Measurements from ENCODE around the gene APPL1. TPM values are rescaled to one million over a fixed set of nuclear protein-coding genes. Genes with fewer than 3 reads are reported as not detected.

Gene APPL1
- total and polyA plus RNA-seq, 8 donors = 8.7 to 46.1 (median 35.6) TPM

GRCh38 chr3:57257678-57258077 lies 30.1 kb downstream of the APPL1 start:
- H3K27me3 ChIP-seq = no peaks in the 10 kb centered on the region
- intact Hi-C loops (cut with DNase I) = no loop called here
- peaks cover 0 to 44% (median 21%) of the 10 kb centered on the region in 3 donors for H3K36me3 ChIP-seq
- TF ChIP-seq CTCF (IDR thresholded peaks at IDR 0.05) = no peak
- H3K4me3 ChIP-seq = no peak overlapping the region
- no peaks in the 10 kb centered on the region for H3K9me3 ChIP-seq
- FAIRE-seq (no peak), ATAC-seq (no peak), DNase-seq (no peak)
- no peak overlapping the region for H3K27ac ChIP-seq
- peaks cover 0 to 5% (median 0%) of the 10 kb centered on the region in 3 donors for H3K4me1 ChIP-seq

GRCh38 chr3:57261119-57261518 lies 33.6 kb downstream of the APPL1 start:
- Histone ChIP-seq H3K4me1 (no peaks in the 10 kb centered on the region), H3K9me3 (no peaks in the 10 kb centered on the region), H3K27me3 (no peaks in the 10 kb centered on the region), H3K27ac (no peak overlapping the region), H3K4me3 (no peak overlapping the region), H3K36me3 (peaks cover 0 to 61% (median 31%) of the 10 kb centered on the region in 3 donors)
- TF ChIP-seq CTCF (IDR thresholded peaks at IDR 0.05) = no peak
- intact Hi-C loops (cut with DNase I) = no loop called here
- WGBS, 2 donors = 70 to 72% methylated on average over 4 of the region's 4 CpGs
- no peak for FAIRE-seq
- ATAC-seq = no peak
- no peak for DNase-seq

- no peaks in the 10 kb centered on the region for H3K9me3 ChIP-seq
- DNase-seq = no peak
- TF ChIP-seq CTCF (IDR thresholded peaks at IDR 0.05) = no peak
- H3K4me3 ChIP-seq = no peak overlapping the region
- no peak for FAIRE-seq
- no peak for ATAC-seq
- no peaks in the 10 kb centered on the region for H3K4me1 ChIP-seq
- peaks cover 0 to 59% (median 31%) of the 10 kb centered on the region in 3 donors for H3K36me3 ChIP-seq
- H3K27ac ChIP-seq = no peak overlapping the region
- intact Hi-C loops (cut with DNase I) = no loop called here
- no peaks in the 10 kb centered on the region for H3K27me3 ChIP-seq
- WGBS, 2 donors = 93 to 94% methylated on average over 3 of the region's 3 CpGs
Measured at GRCh38 chr3:57261929-57262328, 34.4 kb downstream of the APPL1 start.

GRCh38 chr3:57268416-57268815 lies 40.9 kb downstream of the APPL1 start:
- peaks cover 0 to 37% (median 16%) of the 10 kb centered on the region in 3 donors for H3K36me3 ChIP-seq
- H3K9me3 ChIP-seq = no peaks in the 10 kb centered on the region
- H3K27me3 ChIP-seq = no peaks in the 10 kb centered on the region
- FAIRE-seq (no peak), ATAC-seq (no peak), DNase-seq (no peak)
- H3K4me3 ChIP-seq = no peak overlapping the region
- intact Hi-C loops (cut with DNase I) = no loop called here
- 95 to 98% methylated on average over 1 of the region's 1 CpG for WGBS, 2 donors
- no peak overlapping the region for H3K27ac ChIP-seq
- H3K4me1 ChIP-seq = no peaks in the 10 kb centered on the region
- TF ChIP-seq CTCF (IDR thresholded peaks at IDR 0.05) = no peak

GRCh38 chr3:57274845-57275244 lies 47.3 kb downstream of the APPL1 start:
- H3K27me3 ChIP-seq = no peaks in the 10 kb centered on the region
- no peak for FAIRE-seq
- ATAC-seq = no peak
- no peak overlapping the region for H3K4me3 ChIP-seq
- intact Hi-C loops (cut with DNase I) = no loop called here
- WGBS, 2 donors = 97 to 99% methylated on average over 6 of the region's 6 CpGs
- H3K4me1 ChIP-seq = no peaks in the 10 kb centered on the region
- no peak overlapping the region for H3K27ac ChIP-seq
- DNase-seq = no peak
- TF ChIP-seq CTCF (IDR thresholded peaks at IDR 0.05) = no peak
- no peaks in the 10 kb centered on the region for H3K9me3 ChIP-seq
- H3K36me3 ChIP-seq = peaks cover 0 to 11% (median 4%) of the 10 kb centered on the region in 3 donors

All from pancreas (tissue), 10 donors.